T-cell (primary cell): ENCODE measurements around the gene CNPY4. TPM values are rescaled to one million over a fixed set of nuclear protein-coding genes. Genes with fewer than 3 reads are reported as not detected.

ENCODE experiments used
- ATAC-seq, 4 experiments: fragments of 200-7000 bp in 3 of 4; fragments of 150-1000 bp in 1 of 4; cut with Tn5 transposase; replicated peaks in 1 of 4; 1 replicate in 3 of 4; 2 replicates in 1 of 4; pipeline ENCODE4 v1.10.0; 2021; ENCODE audit warnings: moderate library complexity in 3 of 4, mild to moderate bottlenecking in 2 of 4, moderate number of reproducible peaks in 1 of 4
- CTCF ChIA-PET, 2 donors: fragments of 300-600 bp; sonication (Branson Sonifier 250); formaldehyde crosslinking; loops; one replicate each; lab custom pipeline; 2022; ENCODE audit warnings: antibody characterized with exemption in 2 of 2; lab: Charles Lee
- POLR2A ChIA-PET, 2 donors: fragments of 300-600 bp; sonication (Branson Sonifier 250); formaldehyde crosslinking; loops; one replicate each; lab custom pipeline; 2022; ENCODE audit warnings: antibody characterized with exemption in 2 of 2; lab: Charles Lee
- DNase-seq, 35 experiments: peaks; one replicate each; pipeline versions ENCODE4 v3.0.0 to v3.0.0-alpha.2; 2013 to 2023
- H3K27ac ChIP-seq: one replicate; pipeline ENCODE4 v1.5.1; 2013; ENCODE audit warnings: low read length
- H3K27me3 ChIP-seq, 2 experiments: replicated peaks in 1 of 2; 1 replicate in 1 of 2; 2 replicates in 1 of 2; pipeline versions ENCODE4 v1.6.1 to v1.7.0; 2013; ENCODE audit warnings: low read length in 1 of 2, mixed read lengths in 1 of 2; ENCODE audit not compliant: control insufficient read depth in 2 of 2, insufficient read depth in 2 of 2; ENCODE audit errors: extremely low read depth in 1 of 2
- H3K36me3 ChIP-seq, 2 donors: 1 replicate in 1 of 2; 2 replicates in 1 of 2; pipeline versions ENCODE4 v1.6.1 to v1.7.0; 2013; ENCODE audit warnings: low read length in 1 of 2; ENCODE audit not compliant: control insufficient read depth in 2 of 2, insufficient read depth in 1 of 2; ENCODE audit errors: extremely low read depth in 1 of 2
- H3K4me1 ChIP-seq, 2 experiments: 1 replicate in 1 of 2; 2 replicates in 1 of 2; pipeline versions ENCODE4 v1.6.1 to v1.7.0; 2013; ENCODE audit warnings: low read length in 2 of 2, mixed read lengths in 1 of 2; ENCODE audit not compliant: insufficient read depth in 2 of 2, control insufficient read depth in 1 of 2; ENCODE audit errors: extremely low read depth in 1 of 2
- H3K4me3 ChIP-seq, 2 donors: 1 replicate in 1 of 2; 2 replicates in 1 of 2; pipeline versions ENCODE4 v1.5.1 to v1.7.0; 2013; ENCODE audit warnings: mild to moderate bottlenecking in 2 of 2, low read length in 1 of 2, moderate library complexity in 1 of 2; ENCODE audit not compliant: control insufficient read depth in 1 of 2; ENCODE audit errors: extremely low read depth in 1 of 2
- H3K9me3 ChIP-seq: 2 replicates; pipeline ENCODE4 v1.7.0; 2013
- H3K27ac Mint-ChIP-seq, 2 donors: one replicate each; pipeline ENCODE4 v1.8.0; 2020 to 2021; ENCODE audit warnings: mild to moderate bottlenecking in 2 of 2, mixed read lengths in 2 of 2
- H3K27me3 Mint-ChIP-seq, 2 donors: one replicate each; pipeline ENCODE4 v1.8.0; 2021 to 2022; ENCODE audit warnings: mixed read lengths in 2 of 2
- H3K36me3 Mint-ChIP-seq: one replicate; pipeline ENCODE4 v1.8.0; 2021; ENCODE audit warnings: mixed read lengths
- H3K4me1 Mint-ChIP-seq, 3 donors: one replicate each; pipeline ENCODE4 v1.8.0; 2020 to 2022; ENCODE audit warnings: mixed read lengths in 3 of 3, mild to moderate bottlenecking in 1 of 3
- H3K4me3 Mint-ChIP-seq, 3 donors: one replicate each; pipeline ENCODE4 v1.8.0; 2020 to 2022; ENCODE audit warnings: mild to moderate bottlenecking in 3 of 3, mixed read lengths in 3 of 3, moderate library complexity in 3 of 3
- H3K9me3 Mint-ChIP-seq, 3 donors: one replicate each; pipeline ENCODE4 v1.8.0; 2020 to 2022; ENCODE audit warnings: mixed read lengths in 3 of 3
- WGBS: methylation state at CpG from one replicate; pipeline ENCODE4 v1.1.5; 2013; ENCODE audit warnings: missing lambda C conversion rate; ENCODE audit not compliant: insufficient coverage; 5-methylcytosine and 5-hydroxymethylcytosine counted together
- total RNA-seq, 35 experiments: library from RNA in 6 of 35; stranded (reverse) in 6 of 35; fragments of 120-200 nt in 1 of 35; gene quantifications; one replicate each; pipeline versions ENCODE4 v1.2.1 to v1.2.4 and lab custom pipeline; 2013 to 2026

CNPY4 gene
- total RNA-seq, 5 donors from 2014 or later (not counting 1 experiment from before 2014, with no cell fraction given), result 23.9 to 90.0 (median 79.6) TPM

- Mint-ChIP-seq H3K9me3 (no peaks in the 10 kb centered on the region), H3K36me3 (peaks cover 35% of the 10 kb centered on the region), H3K27me3 (no peaks in the 10 kb centered on the region), H3K4me3 (peak within 1 kb of the TSS; percentile 91 to 96 (median 92)), H3K4me1 (peaks cover 37 to 47% (median 39%) of the 10 kb centered on the region in 3 donors), H3K27ac (peak within 1 kb of the TSS; percentile 94 to 96)
- ChIA-PET POLR2A (interaction anchor here (0.6 to 2.5 kb wide), 10 partner anchors 19 to 543 kb away, joined by 3 to 19 read pairs (median 4); partner anchors contain the start of genes MBLAC1 (in 1 of the 2), TRIM4 (in 1 of the 2) and ZNF655 (in 1 of the 2)), CTCF (interaction anchor here in 1 of 2 donors (0.6 to 2.7 kb wide), 5 partner anchors 19 to 182 kb away, joined by 3 to 18 read pairs (median 4); partner anchors contain the start of gene TRIM4)
- Histone ChIP-seq H3K36me3 (peaks cover 19 to 40% of the 10 kb centered on the region in 2 donors), H3K27ac (peak within 1 kb of the TSS; percentile 81), H3K9me3 (no peaks in the 10 kb centered on the region), H3K4me1 (peaks cover 9 to 38% of the 10 kb centered on the region in 2 experiments), H3K27me3 (no peaks in the 10 kb centered on the region), H3K4me3 (peak within 1 kb of the TSS; percentile 74 to 98)
- peak; percentile 86 to 89 (median 88) for ATAC-seq
- under 1% methylated on average over 73 of the region's 80 CpGs for WGBS
- peak; percentile 83 to 97 (median 93) for DNase-seq
These were observed 18.2 kb upstream of the CNPY4 start, which contains the start of the genes AP4M1 and MCM7 for GRCh38 chr7:100101016-100101862. TSS of gene AP4M1 (plus strand) at chr7:100101643. CDS start at chr7:100101715, 72 bp downstream. TSS of gene MCM7 (minus strand) at chr7:100101397. CDS start at chr7:100101294, 103 bp downstream.

DNA sequence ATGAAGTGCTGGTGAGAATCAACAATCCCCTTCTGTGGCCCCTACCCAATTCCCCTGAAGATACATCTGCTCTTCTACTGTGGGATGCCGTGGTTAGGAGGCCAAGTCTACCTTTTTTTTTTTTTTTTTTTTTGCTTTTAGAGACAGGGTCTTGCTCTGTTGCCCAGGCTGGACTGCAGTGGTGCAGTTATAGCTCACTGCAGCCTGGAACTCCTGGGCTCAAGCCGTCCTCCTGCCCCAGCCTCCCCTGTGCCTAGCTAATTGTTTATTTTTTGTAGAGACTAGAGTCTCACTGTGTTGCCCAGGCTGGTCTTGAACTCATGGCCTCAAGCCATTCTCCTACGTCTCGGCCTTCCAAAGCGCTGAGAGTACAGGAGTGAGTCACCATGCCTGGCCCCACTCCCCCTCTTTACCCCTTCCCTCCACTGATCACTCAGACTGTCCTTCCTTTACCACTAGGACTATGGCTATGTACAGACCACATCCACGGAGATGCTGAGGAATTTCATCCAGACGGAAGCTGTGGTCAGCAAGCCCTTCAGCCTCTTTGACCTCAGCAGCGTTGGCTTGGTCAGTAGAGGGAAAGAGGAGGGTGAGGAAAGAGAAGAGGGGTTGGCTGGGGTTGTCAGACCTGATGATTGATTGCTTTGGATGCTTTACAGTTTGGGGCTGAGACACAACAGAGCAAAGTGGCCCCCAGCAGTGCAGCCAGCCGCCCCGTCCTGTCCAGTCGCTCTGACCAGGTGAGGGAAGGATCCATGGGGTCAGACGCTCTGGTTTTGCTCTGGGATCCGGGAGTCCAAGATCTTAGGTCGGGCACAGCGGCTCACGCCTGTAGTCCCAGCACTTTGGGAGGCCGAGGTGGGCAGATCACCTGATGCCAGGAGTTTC lies 16.2 kb upstream of the CNPY4 start:
- peak overlapping the region; percentile 27 to 39 for H3K27ac Mint-ChIP-seq
- POLR2A ChIA-PET, result no interaction called here

GRCh38 chr7:100105534-100105933 lies 13.9 kb upstream of the CNPY4 start:
- peaks cover 28% of the 10 kb centered on the region for H3K36me3 Mint-ChIP-seq
- no peak for DNase-seq
- CTCF ChIA-PET, result no interaction called here

More for the DNA sequence above, 16.2 kb upstream of the CNPY4 start:
- no peak overlapping the region for H3K27ac ChIP-seq
- CTCF ChIA-PET, result interaction anchor here in 1 of 2 donors (0.6 to 1.3 kb wide), 2 partner anchors 19 to 28 kb away, joined by 3 to 4 read pairs; no protein-coding TSS in a partner anchor
- ATAC-seq (no peak), DNase-seq (no peak)
- WGBS, result 96% methylated on average over 11 of the region's 17 CpGs
- no peak overlapping the region for H3K4me3 ChIP-seq
- H3K27me3 Mint-ChIP-seq, result no peaks in the 10 kb centered on the region
- H3K4me1 ChIP-seq, result peaks cover 9 to 36% of the 10 kb centered on the region in 2 experiments
- no peaks in the 10 kb centered on the region for H3K27me3 ChIP-seq
- no peaks in the 10 kb centered on the region for H3K9me3 ChIP-seq
- peaks cover 26 to 36% (median 30%) of the 10 kb centered on the region in 3 donors for H3K4me1 Mint-ChIP-seq
- H3K36me3 ChIP-seq, result peaks cover 20 to 39% of the 10 kb centered on the region in 2 donors
- peak overlapping the region; percentile 63 to 96 (median 77) for H3K4me3 Mint-ChIP-seq
- no peaks in the 10 kb centered on the region for H3K9me3 Mint-ChIP-seq
- peaks cover 31% of the 10 kb centered on the region for H3K36me3 Mint-ChIP-seq

GRCh38 chr7:100106633-100107032 lies 12.8 kb upstream of the CNPY4 start:
- no peak overlapping the region for H3K27ac ChIP-seq
- peaks cover 24 to 51% of the 10 kb centered on the region in 2 donors for H3K36me3 ChIP-seq
- H3K4me3 ChIP-seq, result no peak overlapping the region
- Mint-ChIP-seq H3K4me1 (peaks cover under 1 to 10% (median 5%) of the 10 kb centered on the region in 3 donors), H3K9me3 (no peaks in the 10 kb centered on the region), H3K27ac (no peak overlapping the region), H3K27me3 (no peaks in the 10 kb centered on the region), H3K4me3 (no peak overlapping the region), H3K36me3 (peaks cover 33% of the 10 kb centered on the region)
- DNase-seq (no peak), ATAC-seq (no peak)
- no peaks in the 10 kb centered on the region for H3K9me3 ChIP-seq
- H3K27me3 ChIP-seq, result no peaks in the 10 kb centered on the region
- H3K4me1 ChIP-seq, result peaks cover 0 to 11% of the 10 kb centered on the region in 2 experiments
- WGBS, result 91% methylated on average over 17 of the region's 17 CpGs
- POLR2A ChIA-PET, result no interaction called here
- CTCF ChIA-PET, result no interaction called here

More at GRCh38 chr7:100105534-100105933, 13.9 kb upstream of the CNPY4 start:
- Histone ChIP-seq H3K27ac (no peak overlapping the region), H3K4me1 (peaks cover 0 to 17% of the 10 kb centered on the region in 2 experiments), H3K36me3 (peaks cover 21 to 42% of the 10 kb centered on the region in 2 donors), H3K27me3 (no peaks in the 10 kb centered on the region), H3K4me3 (no peak overlapping the region), H3K9me3 (no peaks in the 10 kb centered on the region)
- no peak for ATAC-seq
- Mint-ChIP-seq H3K9me3 (no peaks in the 10 kb centered on the region), H3K27ac (no peak overlapping the region), H3K4me1 (peaks cover 5 to 13% (median 7%) of the 10 kb centered on the region in 3 donors), H3K27me3 (no peaks in the 10 kb centered on the region), H3K4me3 (no peak overlapping the region)
- POLR2A ChIA-PET, result interaction anchor here in 1 of 2 donors (0.6 kb wide), 1 partner anchor 156 kb away, joined by 7 read pairs; no protein-coding TSS in a partner anchor
- 100% methylated on average over 2 of the region's 4 CpGs for WGBS

DNA sequence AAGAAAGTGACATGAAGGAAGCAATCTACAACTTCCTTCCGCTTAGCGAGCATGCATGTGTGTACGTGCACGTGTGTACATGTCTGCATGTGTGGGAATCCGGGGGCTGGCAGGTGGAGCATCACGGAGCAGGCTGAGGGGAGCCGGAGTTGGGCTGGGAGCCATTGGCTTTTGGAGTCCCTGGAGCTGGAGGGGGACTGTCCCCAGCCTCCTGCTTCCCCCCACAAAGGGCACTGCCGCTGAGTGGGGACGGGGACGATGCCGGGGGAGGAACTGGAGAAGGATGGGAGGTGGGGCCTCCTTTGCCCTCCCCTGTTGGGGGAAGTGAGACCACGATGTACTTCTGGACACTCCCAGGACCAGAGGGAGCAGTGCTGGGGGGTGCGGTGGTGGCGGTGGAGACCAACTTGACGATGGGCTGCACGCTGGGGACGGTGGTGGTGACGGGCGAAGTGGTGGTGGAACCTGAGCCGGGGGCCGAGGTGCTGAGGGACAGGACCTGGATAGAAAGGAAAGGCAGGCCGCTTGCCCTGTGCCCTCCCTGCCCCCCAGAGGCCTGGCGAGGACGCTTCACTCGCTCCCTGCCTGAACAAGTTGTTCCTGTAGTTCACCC lies 12.2 kb upstream of the CNPY4 start:
- Histone ChIP-seq H3K27ac (no peak overlapping the region), H3K9me3 (no peaks in the 10 kb centered on the region), H3K36me3 (peaks cover 25 to 57% of the 10 kb centered on the region in 2 donors), H3K27me3 (no peaks in the 10 kb centered on the region), H3K4me3 (no peak overlapping the region), H3K4me1 (peaks cover 0 to 5% of the 10 kb centered on the region in 2 experiments)
- Mint-ChIP-seq H3K27ac (no peak overlapping the region), H3K27me3 (no peaks in the 10 kb centered on the region), H3K4me3 (no peak overlapping the region), H3K9me3 (no peaks in the 10 kb centered on the region), H3K36me3 (peaks cover 39% of the 10 kb centered on the region), H3K4me1 (peaks cover 0 to 10% (median 5%) of the 10 kb centered on the region in 3 donors)
- ChIA-PET CTCF (no interaction called here), POLR2A (no interaction called here)
- WGBS, result 96% methylated on average over 11 of the region's 25 CpGs
- DNase-seq, result no peak
- no peak for ATAC-seq
